H9 (cell line): ENCODE data around the gene SPECC1L. TPM values are rescaled to one million over a fixed set of nuclear protein-coding genes. Genes with fewer than 3 reads are reported as not detected.
A peak's percentile ranks its signal among the peaks of the same experiment; 100 is the strongest.

ENCODE experiments used
- DNase-seq: peaks from one replicate; pipeline ENCODE4 v3.0.0-alpha.2; 2017
- H2AFZ ChIP-seq: one replicate; pipeline ENCODE4 v1.6.1; 2013; ENCODE audit warnings: mild to moderate bottlenecking, low read length, control low read depth, moderate library complexity
- H2AK5ac ChIP-seq: 2 replicates; pipeline ENCODE4 v1.6.1; 2013; ENCODE audit warnings: low read length, control low read depth, mixed read lengths; ENCODE audit not compliant: insufficient read length
- H2BK120ac ChIP-seq: one replicate; pipeline ENCODE4 v1.6.1; 2013; ENCODE audit warnings: low read depth, mild to moderate bottlenecking, low read length, control low read depth, inconsistent platforms; ENCODE audit not compliant: poor library complexity, severe bottlenecking
- H2BK12ac ChIP-seq: 2 replicates; pipeline ENCODE4 v1.6.1; 2013; ENCODE audit warnings: low read length, control low read depth, mixed read lengths, low read depth; ENCODE audit not compliant: insufficient read length
- H2BK15ac ChIP-seq: 2 replicates; pipeline ENCODE4 v1.6.1; 2013; ENCODE audit warnings: low read depth, low read length, control low read depth
- H2BK20ac ChIP-seq: one replicate; pipeline ENCODE4 v1.6.1; 2013; ENCODE audit warnings: low read depth, mild to moderate bottlenecking, low read length, control low read depth, inconsistent platforms; ENCODE audit not compliant: poor library complexity, severe bottlenecking
- H2BK5ac ChIP-seq: 2 replicates; pipeline ENCODE4 v1.6.1; 2013; ENCODE audit warnings: low read length, control low read depth, mixed read lengths; ENCODE audit not compliant: insufficient read length
- H3K14ac ChIP-seq: 2 replicates; pipeline ENCODE4 v1.6.1; 2013; ENCODE audit warnings: low read length, control low read depth; ENCODE audit not compliant: insufficient read depth
- H3K18ac ChIP-seq: 2 replicates; pipeline ENCODE4 v1.6.1; 2013; ENCODE audit warnings: low read depth, mild to moderate bottlenecking, mixed read lengths, low read length, control low read depth; ENCODE audit not compliant: insufficient read length
- H3K23ac ChIP-seq: 2 replicates; pipeline ENCODE4 v1.6.1; 2013; ENCODE audit warnings: low read length, control low read depth, mixed read lengths, low read depth; ENCODE audit not compliant: insufficient read length
- H3K23me2 ChIP-seq: 2 replicates; pipeline ENCODE4 v1.6.1; 2013; ENCODE audit warnings: low read depth, mild to moderate bottlenecking, mixed read lengths, low read length, control low read depth; ENCODE audit not compliant: insufficient read length, poor library complexity, severe bottlenecking
- H3K27ac ChIP-seq: 2 replicates; pipeline ENCODE4 v1.5.1; 2013; ENCODE audit warnings: low read length, control low read depth, mixed read lengths, low read depth; ENCODE audit not compliant: insufficient read length
- H3K27me3 ChIP-seq: 2 replicates; pipeline ENCODE4 v1.6.1; 2013; ENCODE audit warnings: low read length, control low read depth, inconsistent platforms; ENCODE audit not compliant: insufficient read depth
- H3K4ac ChIP-seq: 2 replicates; pipeline ENCODE4 v1.6.1; 2013; ENCODE audit warnings: low read depth, mild to moderate bottlenecking, control low read depth, inconsistent platforms, low read length, moderate library complexity
- H3K4me1 ChIP-seq: 2 replicates; pipeline ENCODE4 v1.6.1; 2013; ENCODE audit warnings: low read length, control low read depth, inconsistent platforms; ENCODE audit not compliant: insufficient read depth
- H3K4me2 ChIP-seq: 2 replicates; pipeline ENCODE4 v1.6.1; 2013; ENCODE audit warnings: low read length, control low read depth, mixed read lengths; ENCODE audit not compliant: insufficient read length, insufficient read depth
- H3K56ac ChIP-seq: 2 replicates; pipeline ENCODE4 v1.6.1; 2013; ENCODE audit warnings: low read depth, mild to moderate bottlenecking, mixed read lengths, low read length, control low read depth; ENCODE audit not compliant: insufficient read length
- H3K79me1 ChIP-seq: 2 replicates; pipeline ENCODE4 v1.6.1; 2013; ENCODE audit warnings: low read depth, mild to moderate bottlenecking, moderate library complexity, low read length, control low read depth, inconsistent platforms; ENCODE audit not compliant: insufficient read depth, poor library complexity, severe bottlenecking
- H3K79me2 ChIP-seq: 2 replicates; pipeline ENCODE4 v1.6.1; 2013; ENCODE audit warnings: low read length, control low read depth, inconsistent platforms; ENCODE audit not compliant: insufficient read depth
- H3K9ac ChIP-seq: 2 replicates; pipeline ENCODE4 v1.6.1; 2013; ENCODE audit warnings: low read length, control low read depth, mixed read lengths; ENCODE audit not compliant: insufficient read length; ENCODE audit errors: extremely low read depth
- H3K9me3 ChIP-seq: one replicate; pipeline ENCODE4 v1.6.1; 2013; ENCODE audit warnings: low read depth, low read length, inconsistent platforms; ENCODE audit not compliant: control insufficient read depth
- H3T11ph ChIP-seq: one replicate; pipeline ENCODE4 v1.6.1; 2013; ENCODE audit warnings: mild to moderate bottlenecking, low read length, control low read depth, inconsistent platforms
- H4K20me1 ChIP-seq: one replicate; pipeline ENCODE4 v1.6.1; 2013; ENCODE audit not compliant: control insufficient read depth, insufficient read length, insufficient read depth
- H4K5ac ChIP-seq: 2 replicates; pipeline ENCODE4 v1.6.1; 2013; ENCODE audit warnings: low read depth, mild to moderate bottlenecking, mixed read lengths, low read length, control low read depth; ENCODE audit not compliant: insufficient read length
- H4K8ac ChIP-seq: replicated peaks from 2 replicates; pipeline ENCODE4 v1.6.1; 2013; ENCODE audit warnings: low read length, control low read depth, mixed read lengths, low read depth; ENCODE audit not compliant: insufficient read length
- H4K91ac ChIP-seq: 2 replicates; pipeline ENCODE4 v1.6.1; 2013; ENCODE audit warnings: low read depth, mild to moderate bottlenecking, moderate library complexity, mixed read lengths, low read length, control low read depth; ENCODE audit not compliant: insufficient read length
- H3K27ac Mint-ChIP-seq, 3 experiments: 2 replicates in 2 of 3; 3 replicates in 1 of 3; pipeline ENCODE4 v1.8.0; 2020 to 2021; ENCODE audit warnings: mixed read lengths in 3 of 3, mild to moderate bottlenecking in 1 of 3, moderate library complexity in 1 of 3
- H3K27me3 Mint-ChIP-seq: 2 replicates; pipeline ENCODE4 v1.8.0; 2021; ENCODE audit warnings: low read depth, mild to moderate bottlenecking, moderate library complexity, mixed read lengths
- H3K36me3 Mint-ChIP-seq, 3 experiments: 2 replicates in 2 of 3; 3 replicates in 1 of 3; pipeline ENCODE4 v1.8.0; 2020 to 2021; ENCODE audit warnings: low read depth in 3 of 3, mixed read lengths in 3 of 3; ENCODE audit not compliant: insufficient read depth in 1 of 3
- H3K4me1 Mint-ChIP-seq, 2 experiments: 2 replicates each; pipeline ENCODE4 v1.8.0; 2020; ENCODE audit warnings: mixed read lengths in 2 of 2
- H3K4me3 Mint-ChIP-seq, 2 experiments: 2 replicates in 1 of 2; 3 replicates in 1 of 2; pipeline ENCODE4 v1.8.0; 2020 to 2021; ENCODE audit warnings: mild to moderate bottlenecking in 2 of 2, mixed read lengths in 2 of 2, moderate library complexity in 1 of 2
- H3K9me3 Mint-ChIP-seq, 2 experiments: 2 replicates in 1 of 2; 3 replicates in 1 of 2; pipeline ENCODE4 v1.8.0; 2020; ENCODE audit warnings: mild to moderate bottlenecking in 2 of 2, mixed read lengths in 2 of 2, moderate library complexity in 1 of 2
- CTCF ChIP-seq: fragments of 200-600 bp; sonication (generic); conservative IDR thresholded peaks from 3 replicates; pipeline ENCODE4 v1.8.0; 2021; ENCODE audit warnings: antibody characterized with exemption, mild to moderate bottlenecking
- WGBS: extraction: QIAGEN DNeasy Blood & Tissue Kit; methylation state at CpG from one replicate; pipeline ENCODE4 v1.1.7; 2013; ENCODE audit warnings: missing lambda C conversion rate, low lambda C conversion rate, mixed read lengths; ENCODE audit not compliant: insufficient read length; ENCODE audit errors: extremely low coverage; 5-methylcytosine and 5-hydroxymethylcytosine counted together
- total RNA-seq: library from RNA; stranded (reverse); gene quantifications from 2 replicates; pipeline ENCODE4 v1.2.1, GENCODE V29; 2021

SPECC1L gene
- total RNA-seq, 1 experiment from 2014 or later, result 57.1 TPM

DNA sequence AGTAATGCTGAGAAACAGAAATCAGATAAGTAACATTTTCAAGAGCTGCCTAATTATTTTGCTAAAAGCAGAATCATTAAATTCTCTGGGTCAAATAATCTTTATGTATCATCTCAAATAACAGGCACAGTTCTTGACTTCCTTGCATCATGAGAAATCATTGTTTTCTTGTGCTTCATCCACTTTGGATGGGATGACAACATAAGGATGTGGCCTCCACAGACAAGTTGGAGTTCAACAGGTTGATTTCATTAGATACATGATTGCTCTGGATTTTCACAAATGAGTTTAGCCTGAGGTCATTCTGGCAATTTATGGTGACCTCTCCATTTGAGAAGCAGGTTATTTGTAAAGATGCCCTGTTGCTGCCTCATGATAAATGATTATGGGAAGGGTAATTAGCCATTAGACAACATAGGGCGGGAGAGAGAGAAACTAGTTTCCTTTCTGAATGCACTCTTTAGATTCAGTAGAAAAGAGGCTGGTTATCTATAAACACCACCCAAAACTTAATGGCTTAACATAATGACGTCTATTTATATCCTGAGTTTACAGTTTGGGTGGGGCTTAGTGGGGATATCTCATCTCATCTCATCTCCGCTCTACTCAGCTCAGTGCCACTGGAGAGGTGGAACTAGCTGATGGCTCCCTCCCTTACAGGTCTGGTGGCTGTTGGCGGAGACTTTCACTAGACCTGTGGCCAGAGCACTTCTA, 121.7 kb downstream of the SPECC1L start:
- no peak overlapping the region for H3K23ac ChIP-seq
- peaks cover 7 to 14% (median 14%) of the 10 kb centered on the region in 3 experiments; a peak in 6 of 7 replicates for H3K36me3 Mint-ChIP-seq
- no peaks in the 10 kb centered on the region for H4K20me1 ChIP-seq
- no peak overlapping the region for H2AK5ac ChIP-seq
- no peak overlapping the region for H4K91ac ChIP-seq
- H4K5ac ChIP-seq, result no peak overlapping the region
- H3K27ac ChIP-seq, result no peak overlapping the region
- TF ChIP-seq CTCF, result no peak
- no peaks in the 10 kb centered on the region for H3K4me1 ChIP-seq
- H3K79me1 ChIP-seq, result no peaks in the 10 kb centered on the region
- H3K18ac ChIP-seq, result no peak overlapping the region
- no peak overlapping the region for H4K8ac ChIP-seq
- no CpG with 5 or more reads among the region's 4 CpGs for WGBS
- no peak overlapping the region for H2BK120ac ChIP-seq
- H3K27me3 ChIP-seq, result no peaks in the 10 kb centered on the region
- H3K9ac ChIP-seq, result no peak overlapping the region
- no peak overlapping the region for H2BK5ac ChIP-seq
- H3K4me1 Mint-ChIP-seq, result no peaks in the 10 kb centered on the region
- no peak for DNase-seq
- H3K4me2 ChIP-seq, result no peak overlapping the region
- H3K56ac ChIP-seq, result no peak overlapping the region
- H3K4ac ChIP-seq, result no peak overlapping the region
- no peaks in the 10 kb centered on the region for H3K9me3 ChIP-seq
- no peak overlapping the region for H2AFZ ChIP-seq
- H3K9me3 Mint-ChIP-seq, result no peaks in the 10 kb centered on the region
- no peak overlapping the region for H3T11ph ChIP-seq
- H2BK20ac ChIP-seq, result no peak overlapping the region
- H2BK15ac ChIP-seq, result no peak overlapping the region
- no peaks in the 10 kb centered on the region for H3K27me3 Mint-ChIP-seq
- H3K23me2 ChIP-seq, result no peaks in the 10 kb centered on the region
- H3K79me2 ChIP-seq, result no peaks in the 10 kb centered on the region
- no peak overlapping the region for H2BK12ac ChIP-seq
- H3K4me3 Mint-ChIP-seq, result no peak overlapping the region
- H3K27ac Mint-ChIP-seq, result 0 out of 7 replicates have a peak overlapping the region, but pooled peaks of 1 of the 3 experiments have one; percentile 27
- H3K14ac ChIP-seq, result no peak overlapping the region
